DOHH2 (cell line): ENCODE data around the gene DUSP8.

ENCODE experiments used
- H3F3A ChIP-seq: fragments of 200-600 bp; sonication (generic), shearing (Covaris generic); 2 replicates; pipeline ENCODE4 v1.6.0; 2016; ENCODE audit warnings: antibody characterized with exemption, mild to moderate bottlenecking; ENCODE audit not compliant: control insufficient read depth, insufficient read depth
- H3K27ac ChIP-seq: fragments of 200-600 bp; sonication (generic); 2 replicates; pipeline ENCODE4 v1.5.1; 2014; ENCODE audit warnings: low read depth, mild to moderate bottlenecking, low read length, moderate library complexity
- H3K27me3 ChIP-seq: fragments of 200-600 bp; sonication (generic); 2 replicates; pipeline ENCODE4 v1.6.1; 2014; ENCODE audit warnings: mild to moderate bottlenecking, low read length, mixed read lengths; ENCODE audit not compliant: control insufficient read depth
- H3K36me3 ChIP-seq: fragments of 200-600 bp; sonication (generic); 2 replicates; pipeline ENCODE4 v1.6.1; 2014; ENCODE audit warnings: mild to moderate bottlenecking, low read length, moderate library complexity, mixed read lengths; ENCODE audit not compliant: control insufficient read depth
- H3K4me1 ChIP-seq: fragments of 200-600 bp; sonication (generic); 2 replicates; pipeline ENCODE4 v1.6.1; 2014; ENCODE audit warnings: mild to moderate bottlenecking, low read length, mixed read lengths; ENCODE audit not compliant: control insufficient read depth
- H3K4me2 ChIP-seq: fragments of 200-600 bp; sonication (generic); 2 replicates; pipeline ENCODE4 v1.6.0; 2014; ENCODE audit warnings: mild to moderate bottlenecking, low read length, moderate library complexity
- H3K4me3 ChIP-seq: fragments of 200-600 bp; sonication (generic); 2 replicates; pipeline ENCODE4 v1.5.1; 2014; ENCODE audit warnings: mild to moderate bottlenecking, low read length, mixed read lengths
- H3K79me2 ChIP-seq: fragments of 200-600 bp; sonication (generic); 2 replicates; pipeline ENCODE4 v1.6.1; 2014; ENCODE audit warnings: mild to moderate bottlenecking, low read length, mixed read lengths; ENCODE audit not compliant: control insufficient read depth
- H3K9me2 ChIP-seq: fragments of 200-600 bp; sonication (generic); replicated peaks from 2 replicates; pipeline ENCODE4 v1.6.1; 2014; ENCODE audit warnings: mild to moderate bottlenecking, low read length, mixed read lengths; ENCODE audit not compliant: control insufficient read depth
- H3K9me3 ChIP-seq: fragments of 200-600 bp; sonication (generic); 2 replicates; pipeline ENCODE4 v1.6.1; 2014; ENCODE audit warnings: antibody characterized with exemption, low read length, mixed read lengths; ENCODE audit not compliant: control insufficient read depth, insufficient read depth
- H4K20me1 ChIP-seq: fragments of 200-600 bp; sonication (generic); 2 replicates; pipeline ENCODE4 v1.6.0; 2014; ENCODE audit warnings: low read depth, mild to moderate bottlenecking, antibody characterized with exemption, low read length, moderate library complexity; ENCODE audit not compliant: control insufficient read depth, insufficient read depth
- CTCF ChIP-seq: fragments of 200-600 bp; sonication (generic); IDR thresholded peaks from one replicate; pipeline ENCODE4 v1.5.1; 2014; ENCODE audit warnings: antibody characterized with exemption, mild to moderate bottlenecking, low read depth, low read length; ENCODE audit not compliant: poor library complexity, severe bottlenecking
- EZH2phosphoT487 ChIP-seq: fragments of 200-600 bp; sonication (generic); IDR thresholded peaks from 2 replicates; pipeline ENCODE4 v1.6.1; 2017; ENCODE audit warnings: borderline replicate concordance, mild to moderate bottlenecking, antibody characterized with exemption, low read length, moderate library complexity, mixed read lengths

The DUSP8 gene

GRCh38 chr11:1530686-1531448 is 41.2 kb downstream of the DUSP8 start:
- no peaks in the 10 kb centered on the region for H3K9me3 ChIP-seq
- peaks cover 9% of the 10 kb centered on the region; the same call in 1 of the 2 replicates for H4K20me1 ChIP-seq
- no peak overlapping the region for H3K4me2 ChIP-seq
- H3K27me3 ChIP-seq: no peaks in the 10 kb centered on the region
- H3F3A ChIP-seq: no peaks in the 10 kb centered on the region
- no peak overlapping the region for H3K4me3 ChIP-seq
- no peaks in the 10 kb centered on the region for H3K9me2 ChIP-seq
- H3K79me2 ChIP-seq: peaks cover 87% of the 10 kb centered on the region
- no peaks in the 10 kb centered on the region for H3K4me1 ChIP-seq
- H3K27ac ChIP-seq: no peak overlapping the region
- no peaks in the 10 kb centered on the region for H3K36me3 ChIP-seq
- TF ChIP-seq EZH2phosphoT487: no peak
- TF ChIP-seq CTCF: no peak

DNA sequence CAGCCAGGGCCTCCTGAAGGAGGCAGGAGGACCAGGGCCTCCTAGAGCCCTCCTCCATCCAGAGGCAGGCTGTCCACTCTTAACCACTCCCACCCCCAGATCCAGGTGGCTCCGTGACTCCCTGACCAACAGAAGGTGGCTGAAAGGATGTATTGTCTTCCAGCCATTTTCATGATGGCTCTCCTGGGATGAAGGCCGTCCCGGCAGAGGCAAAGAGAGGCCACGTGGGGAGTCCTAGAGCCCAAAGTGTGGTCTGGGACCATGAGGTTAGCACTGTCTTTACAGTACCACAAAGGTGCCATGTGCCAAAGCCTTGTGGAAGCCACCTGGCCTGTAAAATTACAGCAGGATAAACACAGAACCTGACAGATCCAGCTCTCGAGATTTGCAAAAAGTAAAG is 42.3 kb downstream of the DUSP8 start:
- Histone ChIP-seq H3K9me3 (no peaks in the 10 kb centered on the region), H3K4me2 (no peak overlapping the region), H3K4me1 (no peaks in the 10 kb centered on the region), H3K9me2 (no peaks in the 10 kb centered on the region), H4K20me1 (peaks cover 11% of the 10 kb centered on the region; the same call in 1 of the 2 replicates), H3F3A (no peaks in the 10 kb centered on the region), H3K79me2 (peaks cover 83% of the 10 kb centered on the region), H3K36me3 (no peaks in the 10 kb centered on the region), H3K27me3 (no peaks in the 10 kb centered on the region), H3K4me3 (no peak overlapping the region), H3K27ac (no peak overlapping the region)
- TF ChIP-seq CTCF: no peak
- TF ChIP-seq EZH2phosphoT487: no peak

DNA sequence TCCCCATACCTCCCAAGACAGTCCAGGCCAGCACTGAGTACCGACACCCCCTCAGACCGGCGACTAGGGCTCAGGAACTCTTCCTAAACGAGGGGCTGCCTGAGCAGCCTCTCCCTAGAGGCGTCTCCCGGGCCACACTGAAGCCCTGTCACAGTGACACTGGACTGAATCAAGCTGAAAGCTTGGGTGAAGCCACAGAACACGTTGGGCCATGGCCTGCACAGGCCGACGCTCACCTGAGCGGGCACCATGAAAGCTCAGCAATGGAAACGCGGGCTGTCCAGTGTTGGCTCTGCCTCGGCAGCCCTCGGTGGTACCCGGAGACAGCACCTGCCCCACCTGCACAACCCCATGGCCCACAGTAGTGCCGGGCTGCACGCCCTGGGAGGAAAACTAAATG is 42.8 kb downstream of the DUSP8 start:
- Histone ChIP-seq H3K9me3 (no peaks in the 10 kb centered on the region), H4K20me1 (peaks cover 11% of the 10 kb centered on the region; the same call in 1 of the 2 replicates), H3K27me3 (no peaks in the 10 kb centered on the region), H3F3A (no peaks in the 10 kb centered on the region), H3K27ac (no peak overlapping the region), H3K4me1 (peaks cover 4% of the 10 kb centered on the region), H3K9me2 (no peaks in the 10 kb centered on the region), H3K36me3 (no peaks in the 10 kb centered on the region), H3K4me3 (no peak overlapping the region), H3K4me2 (no peak overlapping the region), H3K79me2 (peaks cover 81% of the 10 kb centered on the region)
- TF ChIP-seq EZH2phosphoT487: no peak
- no peak for TF ChIP-seq CTCF
